IPS-11a (cell line): Measurements from ENCODE around the gene CGB3.

Source experiments
- H3K4me3 ChIP-seq: one replicate; pipeline ENCODE4 v1.5.1; 2013; ENCODE audit warnings: low read depth, low read length, control low read depth

CGB3 gene

DNA sequence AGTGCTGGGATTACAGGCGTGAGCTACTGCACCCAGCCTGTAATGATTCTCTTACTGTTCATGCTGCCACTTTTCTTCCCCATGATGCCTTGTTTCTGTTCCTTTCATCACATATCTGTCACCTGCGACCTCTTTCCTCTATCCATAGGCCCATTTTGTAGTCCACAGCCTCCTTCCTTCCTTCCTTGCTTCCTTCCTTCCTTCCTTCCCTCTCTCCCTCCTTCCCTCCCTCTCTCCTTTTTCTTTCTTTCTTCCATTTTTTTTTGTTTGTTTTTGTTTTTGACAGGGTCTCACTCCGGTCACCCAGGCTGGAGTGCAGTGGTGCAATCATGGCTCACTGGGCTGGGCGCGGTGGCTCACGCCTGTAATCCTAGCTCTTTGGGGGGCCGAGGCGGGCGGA is 35.3 kb downstream of the CGB3 start:
- H3K4me3 ChIP-seq = no peak overlapping the region

- H3K4me3 ChIP-seq = no peak overlapping the region
Measured at GRCh38 chr19:48988286-48988685, 35.8 kb downstream of the CGB3 start.

DNA sequence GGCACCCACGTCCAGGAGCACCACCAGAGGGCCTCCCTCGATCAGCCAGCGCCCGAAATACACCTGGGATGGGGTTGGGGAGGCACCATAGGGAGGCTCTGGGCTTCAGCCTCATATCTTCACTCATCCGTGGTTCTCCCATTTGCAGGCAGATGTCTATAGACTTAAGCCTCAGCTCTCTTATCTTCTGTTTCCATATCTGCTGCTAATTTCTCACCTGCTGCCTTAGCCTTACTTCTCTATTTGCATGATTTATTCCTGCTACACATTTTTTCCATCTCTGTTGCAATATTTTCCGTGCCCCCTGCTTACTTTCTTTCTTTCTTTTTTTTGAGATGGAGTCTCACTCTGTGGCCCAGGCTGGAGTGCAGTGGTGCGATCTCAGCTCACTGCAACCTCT is 36.8 kb downstream of the CGB3 start:
- no peak overlapping the region for H3K4me3 ChIP-seq

DNA sequence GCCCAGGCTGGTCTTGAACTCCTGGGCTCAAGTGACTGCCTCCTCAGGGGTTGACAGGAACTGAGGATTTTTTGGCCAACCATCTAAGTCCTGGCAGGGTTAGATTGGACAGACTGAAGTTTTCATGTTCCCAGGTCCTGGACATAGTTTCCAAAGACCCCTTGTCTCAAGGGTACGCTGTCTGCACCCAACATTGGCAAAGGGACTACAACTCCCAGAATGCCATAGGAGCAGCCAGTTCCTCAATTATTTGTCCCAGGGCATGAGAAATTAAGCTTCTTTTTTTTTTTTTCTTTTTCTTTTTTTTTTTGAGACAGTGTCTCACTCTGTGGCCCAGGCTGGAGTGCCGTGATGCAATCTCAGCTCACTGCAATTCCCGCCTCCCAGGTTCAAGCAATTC is 37.9 kb downstream of the CGB3 start:
- H3K4me3 ChIP-seq = no peak overlapping the region

DNA sequence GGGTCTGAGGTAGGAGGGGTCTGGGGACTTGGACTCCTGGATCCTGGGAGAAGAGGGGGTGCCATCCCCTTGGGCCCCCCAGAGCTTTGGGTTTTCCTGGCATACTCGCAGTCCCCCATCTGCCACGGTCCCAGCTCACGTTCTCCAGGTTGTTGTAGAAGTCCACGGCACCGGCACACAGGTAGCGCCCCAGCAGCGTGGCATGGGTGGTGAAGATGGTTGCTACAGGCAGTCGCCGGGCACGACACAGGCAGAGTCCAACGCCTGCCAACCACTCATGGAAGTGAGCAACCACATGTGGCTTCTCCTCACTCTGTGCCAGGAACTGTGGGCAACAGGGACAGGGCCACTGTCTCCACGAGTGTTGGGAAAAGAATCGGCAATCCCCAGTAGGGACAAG is 38.4 kb downstream of the CGB3 start:
- H3K4me3 ChIP-seq = no peak overlapping the region

- H3K4me3 ChIP-seq = no peak overlapping the region
Measured at GRCh38 chr19:48982280-48982679, 41.9 kb downstream of the CGB3 start.

GRCh38 chr19:48977061-48977460 is 47.1 kb downstream of the CGB3 start:
- H3K4me3 ChIP-seq = no peak overlapping the region

DNA sequence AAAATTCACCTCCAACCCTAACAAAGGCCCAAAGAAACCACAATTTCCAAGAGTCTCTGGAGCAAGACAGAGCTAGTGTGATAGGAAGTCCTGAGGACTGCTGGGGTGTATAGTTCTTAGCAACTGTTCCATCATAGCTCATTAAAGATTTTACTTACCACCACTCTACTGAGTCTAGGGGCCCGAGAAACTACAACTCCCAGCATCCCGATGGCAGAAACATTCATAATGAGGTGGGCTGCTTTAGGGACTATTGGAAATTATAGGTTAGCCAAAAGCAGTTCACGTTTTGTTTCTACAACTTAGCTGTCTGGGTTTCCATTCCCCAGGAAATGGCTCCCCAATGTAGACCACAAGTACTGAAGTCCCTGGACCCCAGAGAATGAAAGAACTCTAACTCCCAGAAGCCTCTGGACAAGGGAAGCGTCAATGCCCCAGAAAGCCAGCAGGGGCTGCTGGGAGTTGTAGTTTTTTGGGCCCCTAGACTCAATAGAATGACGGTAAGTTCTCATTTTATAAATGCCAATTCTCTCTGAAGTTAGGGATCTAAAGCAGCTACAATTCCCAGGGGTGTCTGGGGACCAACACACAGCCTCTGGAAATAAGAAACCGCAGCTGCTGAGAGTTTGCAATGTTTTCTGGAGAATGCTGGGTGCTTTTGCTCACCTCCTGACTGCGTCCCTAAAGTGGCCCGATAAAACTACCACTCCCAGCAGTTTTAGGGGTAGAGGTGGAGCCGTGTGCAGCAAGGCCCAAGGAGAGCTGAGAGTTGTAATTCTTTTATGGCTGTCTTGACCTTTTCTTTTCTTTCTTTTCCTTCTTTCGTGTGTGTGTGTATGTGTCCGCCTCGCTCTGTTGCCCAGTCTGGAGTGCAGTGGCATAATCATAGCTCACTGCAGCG is 47.9 kb downstream of the CGB3 start:
- no peak overlapping the region for H3K4me3 ChIP-seq
